ES-I3 (cell line): Measurements from ENCODE around the gene DDX49.
"Not testable (repeated sequence)": the region's sequence is repeated elsewhere in the genome, so short reads cannot be mapped to it uniquely, and the experiment has no call there.

ENCODE experiments used
- H3K36me3 ChIP-seq: 2 replicates; pipeline ENCODE4 v1.6.1; 2013; ENCODE audit warnings: mild to moderate bottlenecking, low read length, control low read depth, moderate library complexity; ENCODE audit not compliant: insufficient read depth
- H3K4me1 ChIP-seq: 2 replicates; pipeline ENCODE4 v1.6.1; 2013; ENCODE audit warnings: mild to moderate bottlenecking, control low read depth, low read length; ENCODE audit not compliant: insufficient read depth
- H3K9ac ChIP-seq: 2 replicates; pipeline ENCODE4 v1.6.1; 2013; ENCODE audit warnings: low read depth, mild to moderate bottlenecking, low read length, moderate library complexity
- H3K9me3 ChIP-seq: 2 replicates; pipeline ENCODE4 v1.6.1; 2013; ENCODE audit warnings: mild to moderate bottlenecking, low read length, moderate library complexity; ENCODE audit not compliant: control insufficient read depth, insufficient read depth

DDX49 gene

DNA sequence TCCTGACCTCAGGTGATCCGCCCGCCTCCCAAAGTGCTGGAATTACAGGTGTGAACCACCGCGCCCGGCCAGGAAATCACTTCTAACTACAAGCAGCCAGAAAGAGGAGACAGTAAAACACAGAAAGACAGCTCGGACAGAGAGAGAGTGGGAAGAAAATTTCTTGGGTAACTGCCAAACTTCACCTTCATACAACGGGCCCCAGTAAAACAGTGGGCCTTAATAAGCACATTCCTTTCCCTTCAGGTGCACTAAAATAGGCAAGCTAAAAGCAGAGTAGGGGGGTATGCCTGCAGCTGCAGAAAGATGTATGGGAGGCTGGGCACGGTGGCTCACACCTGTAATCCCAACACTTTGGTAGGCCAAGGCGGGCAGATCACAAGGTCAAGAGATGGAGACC, 1.9 kb upstream of the DDX49 start:
- not testable (repeated sequence) for H3K9ac ChIP-seq, H3K4me1 ChIP-seq, H3K9me3 ChIP-seq, H3K36me3 ChIP-seq

GRCh38 chr19:18919900-18920214, 342 bp downstream of the DDX49 start:
- Histone ChIP-seq H3K9ac (peak overlapping the region; percentile 85), H3K36me3 (peaks cover 10% of the 10 kb centered on the region), H3K4me1 (peaks cover 4% of the 10 kb centered on the region; the same call in 1 of the 2 replicates), H3K9me3 (no peaks in the 10 kb centered on the region)

DNA sequence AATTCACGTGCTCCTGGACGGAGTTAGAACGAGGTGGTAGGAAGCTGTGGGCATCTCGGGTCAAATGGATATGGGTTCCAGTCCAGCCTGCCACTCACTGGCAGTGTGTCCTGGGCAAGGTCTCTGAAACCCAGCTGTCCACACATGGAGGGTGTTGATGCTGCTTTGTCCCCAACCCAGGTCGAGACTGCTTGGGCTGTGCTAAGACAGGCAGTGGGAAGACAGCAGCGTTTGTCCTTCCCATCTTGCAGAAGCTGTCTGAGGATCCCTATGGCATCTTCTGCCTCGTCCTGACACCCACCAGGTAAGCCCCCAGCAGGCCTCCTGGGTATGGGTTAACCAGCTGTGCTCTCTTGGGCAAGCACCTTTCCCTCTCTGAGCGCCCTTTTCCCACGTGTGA, 885 bp downstream of the DDX49 start:
- Histone ChIP-seq H3K9me3 (no peaks in the 10 kb centered on the region), H3K9ac (peak overlapping the region; percentile 85; the same call in 1 of the 2 replicates), H3K36me3 (peaks cover 10% of the 10 kb centered on the region), H3K4me1 (peaks cover 4% of the 10 kb centered on the region; the same call in 1 of the 2 replicates)

DNA sequence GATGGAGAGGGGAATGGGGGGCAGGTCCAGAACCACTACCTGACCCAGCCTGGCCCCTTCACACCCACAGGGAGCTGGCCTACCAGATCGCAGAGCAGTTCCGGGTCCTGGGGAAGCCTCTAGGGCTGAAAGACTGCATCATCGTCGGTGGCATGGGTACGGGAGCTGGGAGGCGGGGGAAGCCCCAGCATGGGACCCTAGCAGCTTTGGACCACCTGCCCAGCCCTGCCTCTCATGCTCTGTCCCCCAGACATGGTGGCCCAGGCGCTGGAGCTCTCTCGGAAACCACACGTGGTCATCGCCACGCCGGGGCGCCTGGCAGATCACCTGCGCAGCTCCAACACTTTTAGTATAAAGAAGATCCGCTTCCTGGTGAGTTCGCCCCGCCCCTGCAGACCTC, 2.1 kb downstream of the DDX49 start:
- H3K4me1 ChIP-seq = peaks cover 4% of the 10 kb centered on the region; the same call in 1 of the 2 replicates
- no peak overlapping the region for H3K9ac ChIP-seq
- no peaks in the 10 kb centered on the region for H3K9me3 ChIP-seq
- H3K36me3 ChIP-seq = peaks cover 10% of the 10 kb centered on the region

- peaks cover 10% of the 10 kb centered on the region for H3K36me3 ChIP-seq
- H3K4me1 ChIP-seq = peaks cover 4% of the 10 kb centered on the region; the same call in 1 of the 2 replicates
- no peaks in the 10 kb centered on the region for H3K9me3 ChIP-seq
- no peak overlapping the region for H3K9ac ChIP-seq
Observed at GRCh38 chr19:18922228-18922985, 2.9 kb downstream of the DDX49 start.

GRCh38 chr19:18924684-18925213, 5.2 kb downstream of the DDX49 start:
- no peaks in the 10 kb centered on the region for H3K9me3 ChIP-seq
- H3K4me1 ChIP-seq = peaks cover 4% of the 10 kb centered on the region; the same call in 1 of the 2 replicates
- peaks cover 12% of the 10 kb centered on the region for H3K36me3 ChIP-seq
- H3K9ac ChIP-seq = no peak overlapping the region

- no peaks in the 10 kb centered on the region for H3K9me3 ChIP-seq
- peaks cover 4% of the 10 kb centered on the region; the same call in 1 of the 2 replicates for H3K4me1 ChIP-seq
- no peak overlapping the region for H3K9ac ChIP-seq
- H3K36me3 ChIP-seq = peaks cover 3% of the 10 kb centered on the region; the same call in 1 of the 2 replicates
Observed at GRCh38 chr19:18928018-18928805, 8.7 kb downstream of the DDX49 start.

- no peaks in the 10 kb centered on the region for H3K9me3 ChIP-seq
Observed at GRCh38 chr19:18929311-18929710, 9.8 kb downstream of the DDX49 start.

DNA sequence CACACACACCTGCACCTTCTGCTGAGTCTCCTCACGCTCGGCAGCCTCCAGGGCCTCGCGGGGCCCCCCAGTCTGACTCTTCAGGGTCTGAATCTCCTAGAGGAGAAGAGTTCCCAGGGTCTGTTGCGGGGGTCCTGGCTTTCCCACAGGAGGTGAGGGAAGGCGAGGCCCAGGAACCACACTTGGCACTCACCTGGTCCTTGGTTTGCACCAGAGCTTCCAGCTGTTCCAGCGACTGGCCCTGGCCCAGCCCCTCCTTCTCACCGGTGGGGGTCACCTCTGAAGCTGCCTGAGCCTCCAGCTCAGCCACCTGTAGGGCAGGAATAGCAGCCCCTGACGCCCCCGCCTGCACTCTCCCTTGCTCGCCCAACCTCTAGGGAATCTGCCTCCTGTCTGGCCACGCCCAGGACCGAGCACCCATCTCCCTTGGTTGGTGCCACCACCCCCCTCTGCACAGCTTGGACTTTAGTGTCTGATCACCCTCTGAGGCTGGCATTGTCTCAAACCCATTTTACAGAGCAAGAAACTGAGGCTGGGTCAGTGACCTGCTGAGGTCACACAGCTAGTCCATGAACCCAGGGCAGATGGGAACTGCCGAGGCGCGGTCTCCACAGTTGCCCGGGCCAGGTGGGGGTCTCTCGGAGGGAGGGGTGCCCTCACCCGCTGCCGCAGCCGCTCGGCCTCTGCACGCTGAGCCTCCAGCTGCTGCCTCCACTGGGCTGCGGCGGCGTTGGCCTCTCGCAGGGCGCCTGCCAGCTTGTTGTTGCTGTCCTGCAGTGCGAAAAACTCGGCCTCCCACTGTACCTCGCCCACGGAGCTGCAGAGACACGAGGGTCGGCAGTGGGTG, 12.0 kb downstream of the DDX49 start:
- H3K9me3 ChIP-seq = no peaks in the 10 kb centered on the region
- peaks cover 4% of the 10 kb centered on the region; the same call in 1 of the 2 replicates for H3K4me1 ChIP-seq
- H3K9ac ChIP-seq = no peak overlapping the region
- H3K36me3 ChIP-seq = peaks cover 3% of the 10 kb centered on the region; the same call in 1 of the 2 replicates

More at GRCh38 chr19:18929311-18929710, 9.8 kb downstream of the DDX49 start:
- H3K4me1 ChIP-seq = peaks cover 4% of the 10 kb centered on the region; the same call in 1 of the 2 replicates
- no peak overlapping the region for H3K9ac ChIP-seq
- peaks cover 3% of the 10 kb centered on the region; the same call in 1 of the 2 replicates for H3K36me3 ChIP-seq

GRCh38 chr19:18932216-18932841, 12.8 kb downstream of the DDX49 start:
- H3K36me3 ChIP-seq = peaks cover 3% of the 10 kb centered on the region; the same call in 1 of the 2 replicates
- no peaks in the 10 kb centered on the region for H3K9me3 ChIP-seq
- H3K4me1 ChIP-seq = peaks cover 4% of the 10 kb centered on the region; the same call in 1 of the 2 replicates
- peak overlapping the region; percentile 68; the same call in 1 of the 2 replicates for H3K9ac ChIP-seq

DNA sequence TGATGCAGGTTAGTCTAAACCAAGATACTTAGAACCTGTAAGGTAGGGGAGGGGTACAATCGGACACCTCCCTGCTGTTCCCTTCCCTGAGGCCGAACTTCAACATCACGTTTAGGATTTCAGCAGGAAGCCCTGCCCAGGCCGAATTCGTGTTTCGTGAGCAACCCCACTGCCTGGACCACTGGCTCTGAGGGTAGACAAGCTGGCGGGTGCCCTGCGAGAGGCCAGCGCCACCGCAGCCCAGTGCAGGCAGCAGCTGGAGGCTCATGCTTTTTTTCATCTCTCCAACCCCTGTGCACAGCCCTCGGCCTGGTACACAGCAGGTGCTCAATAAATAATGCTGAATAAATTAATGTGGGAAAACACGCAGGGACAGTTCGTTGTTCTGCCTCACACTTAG, 13.8 kb downstream of the DDX49 start:
- Histone ChIP-seq H3K9me3 (no peaks in the 10 kb centered on the region), H3K9ac (0 out of 2 replicates have a peak overlapping the region, but pooled peaks have one; percentile 20), H3K36me3 (peaks cover 3% of the 10 kb centered on the region; the same call in 1 of the 2 replicates), H3K4me1 (peaks cover 4% of the 10 kb centered on the region; the same call in 1 of the 2 replicates)

- peaks cover 11% of the 10 kb centered on the region; the same call in 1 of the 2 replicates for H3K4me1 ChIP-seq
- H3K36me3 ChIP-seq = no peaks in the 10 kb centered on the region; the same call in 1 of the 2 replicates
- H3K9me3 ChIP-seq = no peaks in the 10 kb centered on the region
- H3K9ac ChIP-seq = peak overlapping the region; percentile 79; the same call in 1 of the 2 replicates
Observed at GRCh38 chr19:18939163-18939562, 19.6 kb downstream of the DDX49 start.
